Heart left ventricle (tissue), 13 donors: ENCODE measurements around the gene DYNLT4.

ENCODE experiments used
- CTCF ChIP-seq, 12 donors: fragments of 200-600 bp; sonication (generic) in 4 of 12; IDR thresholded peaks; one replicate each; pipeline versions ENCODE4 v1.5.0 to v1.8.0; 2018 to 2022; ENCODE audit warnings: antibody characterized with exemption in 12 of 12, mild to moderate bottlenecking in 5 of 12
- POLR2A ChIP-seq, 2 donors: fragments of 450-650 bp; IDR thresholded peaks; one replicate each; pipeline ENCODE4 v1.6.1; 2017; ENCODE audit warnings: antibody characterized with exemption in 2 of 2, mild to moderate bottlenecking in 2 of 2, moderate library complexity in 2 of 2
- donor health status: ischemic (EF 13 %, LVEDD 7.1; RV severe dilation, severe dysfunction).
- donor health status: DM: no; HTN: yes; CAD: no.
- donor health status: DM: no; HTN: no; CAD: no.
- donor health status: ischemic (EF 25% LVEDD 6.9; RV normal size, moderate dysfunction).
- donor health status: ischemic (EF 25% LVEDD 5.7; RV mildly dilated, moderate dysfunction).
- donor health status: ischemic (EF 35%, LVEDD 5.7; RV mildly dilated, moderate dysfunction).
- donor health status: nonischemic (EF 11% LVEDD 7.7; RV severe dilation, severe dysfunction).
- donor health status: DM: yes; HTN: yes; CAD: no.
- donor health status: PGD.
- donor health status: ischemic (EF 29% LVEDD 5.4; RV normal size, mild dysfunction).
- donor health status: nonischemic (EF 23%, LVEDD 6.1; RV moderate dilation, normal function).

- TF ChIP-seq CTCF (IDR thresholded peaks at IDR 0.05) (no peak), POLR2A (IDR thresholded peaks at IDR 0.05) (no peak)
These were observed 4.7 kb downstream of the DYNLT4 start for GRCh38 chr1:44802306-44803061.
